PC-3 (cell line): ENCODE measurements around the gene SLC35E2B. TPM values are rescaled to one million over a fixed set of nuclear protein-coding genes. Genes with fewer than 3 reads are reported as not detected.
A peak's percentile ranks its signal among the peaks of the same experiment; 100 is the strongest.

Experiments used
- ATAC-seq: fragments of 200-7000 bp; cut with Tn5 transposase; 2 replicates; pipeline ENCODE4 v1.9.1; 2020; ENCODE audit warnings: mild to moderate bottlenecking, moderate library complexity
- BruUV-seq: library from RNA; stranded (reverse); fragments of 400-500 nt; replicated peaks from 2 replicates; lab custom pipeline; 2021; lab: Mats Ljungman, UMichigan
- CTCF ChIA-PET: fragments of 300-600 bp; sonication (Branson Sonifier 250); formaldehyde crosslinking; loops from one replicate; lab custom pipeline; 2022; ENCODE audit warnings: antibody characterized with exemption; lab: Charles Lee
- POLR2A ChIA-PET: fragments of 300-600 bp; sonication (Branson Sonifier 250); formaldehyde crosslinking; loops from one replicate; lab custom pipeline; 2022; ENCODE audit warnings: antibody characterized with exemption; ENCODE audit not compliant: unreplicated experiment; lab: Charles Lee
- DNase-seq: peaks from one replicate; pipeline ENCODE4 v3.0.0-alpha.2; 2015
- H2AFZ ChIP-seq: fragments of 300-600 bp; sonication (generic); 2 replicates; pipeline ENCODE4 v1.6.0; 2016; ENCODE audit warnings: antibody characterized with exemption, low read length
- H3F3A ChIP-seq: fragments of 300-600 bp; sonication (generic); one replicate; pipeline ENCODE4 v1.6.0; 2017; ENCODE audit warnings: antibody characterized with exemption, low read length, control low read depth, mild to moderate bottlenecking; ENCODE audit not compliant: unreplicated experiment
- H3K27ac ChIP-seq: fragments of 300-600 bp; sonication (generic); 2 replicates; pipeline ENCODE4 v1.5.1; 2016; ENCODE audit warnings: mild to moderate bottlenecking, low read length
- H3K27me3 ChIP-seq: fragments of 300-600 bp; sonication (generic); 2 replicates; pipeline ENCODE4 v1.6.1; 2016; ENCODE audit warnings: low read length, mixed read lengths
- H3K36me3 ChIP-seq: fragments of 300-600 bp; sonication (generic); 2 replicates; pipeline ENCODE4 v1.6.1; 2016; ENCODE audit warnings: low read depth, mixed run types, low read length, mixed read lengths
- H3K4me1 ChIP-seq: fragments of 300-600 bp; sonication (generic); 2 replicates; pipeline ENCODE4 v1.5.1; 2016; ENCODE audit warnings: low read length; ENCODE audit not compliant: insufficient read depth
- H3K4me2 ChIP-seq: fragments of 300-600 bp; sonication (generic); 2 replicates; pipeline ENCODE4 v1.6.0; 2016; ENCODE audit warnings: low read length
- H3K4me3 ChIP-seq: fragments of 300-600 bp; sonication (generic); 2 replicates; pipeline ENCODE4 v1.5.1; 2016; ENCODE audit warnings: mild to moderate bottlenecking, low read length, mixed read lengths
- H3K79me2 ChIP-seq: fragments of 300-600 bp; sonication (generic); 2 replicates; pipeline ENCODE4 v1.6.1; 2017; ENCODE audit warnings: low read length, mixed read lengths
- H3K9ac ChIP-seq: fragments of 300-600 bp; sonication (generic); 2 replicates; pipeline ENCODE4 v1.6.0; 2016; ENCODE audit warnings: mild to moderate bottlenecking, low read length
- H3K9me2 ChIP-seq: fragments of 300-600 bp; sonication (generic); replicated peaks from 2 replicates; pipeline ENCODE4 v1.6.1; 2016; ENCODE audit warnings: mixed run types, low read length, mixed read lengths
- H3K9me3 ChIP-seq: fragments of 300-600 bp; sonication (generic); 2 replicates; pipeline ENCODE4 v1.6.1; 2016; ENCODE audit warnings: low read length, mixed read lengths
- H4K20me1 ChIP-seq: fragments of 300-600 bp; sonication (generic); 2 replicates; pipeline ENCODE4 v1.6.1; 2016; ENCODE audit warnings: low read length, mixed read lengths
- EZH2 ChIP-seq: fragments of 300-600 bp; sonication (generic); IDR thresholded peaks from one replicate; pipeline ENCODE4 v1.6.1; 2017; ENCODE audit warnings: antibody characterized with exemption, mild to moderate bottlenecking, low read length; ENCODE audit not compliant: unreplicated experiment
- EZH2phosphoT487 ChIP-seq: fragments of 300-600 bp; sonication (generic); IDR thresholded peaks from 2 replicates; pipeline ENCODE4 v1.6.1; 2018; ENCODE audit warnings: mild to moderate bottlenecking, antibody characterized with exemption, low read length, borderline replicate concordance
- intact Hi-C: fragments of 100-400 bp; cut with micrococcal nuclease; formaldehyde crosslinking; loops from 2 replicates; pipeline ENCODE4 v1.9.0; 2023
- total RNA-seq: library from RNA; depleted of rRNA; stranded (reverse); fragments of >200 nt; gene quantifications from 2 replicates; pipeline ENCODE4 v1.2.3, GENCODE V29; 2014
- TF ChIP-seq, protein P1 (sequence below): fragments of 300-600 bp; sonication (generic); conservative IDR thresholded peaks from 2 replicates; pipeline ENCODE4 v1.5.1; 2017; ENCODE audit warnings: antibody characterized with exemption, low read depth, mild to moderate bottlenecking, low read length

Gene SLC35E2B
- total RNA-seq, 1 experiment from 2014 or later = 38.1 TPM

DNA sequence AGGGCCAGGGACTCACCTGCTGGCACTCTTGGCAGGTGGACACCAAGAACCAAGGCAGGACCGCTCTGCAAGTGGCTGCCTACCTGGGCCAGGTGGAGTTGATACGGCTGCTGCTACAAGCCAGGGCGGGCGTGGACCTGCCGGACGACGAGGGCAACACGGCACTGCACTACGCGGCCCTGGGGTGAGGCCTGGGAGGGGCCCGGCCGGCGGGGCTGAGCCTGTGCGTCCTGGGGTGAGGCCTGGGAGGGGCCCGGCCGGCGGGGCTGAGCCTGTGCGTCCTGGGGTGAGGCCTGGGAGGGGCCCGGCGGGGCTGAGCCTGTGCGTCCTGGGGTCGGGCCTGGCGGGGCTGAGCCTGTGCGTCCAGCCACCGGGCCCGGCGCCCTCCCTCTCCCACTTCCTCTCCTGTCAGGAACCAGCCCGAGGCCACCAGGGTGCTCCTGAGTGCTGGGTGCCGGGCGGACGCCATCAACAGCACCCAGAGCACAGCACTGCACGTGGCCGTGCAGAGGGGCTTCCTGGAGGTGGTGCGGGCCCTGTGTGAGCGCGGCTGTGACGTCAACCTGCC lies 65.2 kb downstream of the SLC35E2B start:
- POLR2A ChIA-PET = interaction anchor here (0.6 kb wide), 1 partner anchor 131 kb away, joined by 4 read pairs; no protein-coding TSS in a partner anchor
- intact Hi-C loops = no loop called here

DNA sequence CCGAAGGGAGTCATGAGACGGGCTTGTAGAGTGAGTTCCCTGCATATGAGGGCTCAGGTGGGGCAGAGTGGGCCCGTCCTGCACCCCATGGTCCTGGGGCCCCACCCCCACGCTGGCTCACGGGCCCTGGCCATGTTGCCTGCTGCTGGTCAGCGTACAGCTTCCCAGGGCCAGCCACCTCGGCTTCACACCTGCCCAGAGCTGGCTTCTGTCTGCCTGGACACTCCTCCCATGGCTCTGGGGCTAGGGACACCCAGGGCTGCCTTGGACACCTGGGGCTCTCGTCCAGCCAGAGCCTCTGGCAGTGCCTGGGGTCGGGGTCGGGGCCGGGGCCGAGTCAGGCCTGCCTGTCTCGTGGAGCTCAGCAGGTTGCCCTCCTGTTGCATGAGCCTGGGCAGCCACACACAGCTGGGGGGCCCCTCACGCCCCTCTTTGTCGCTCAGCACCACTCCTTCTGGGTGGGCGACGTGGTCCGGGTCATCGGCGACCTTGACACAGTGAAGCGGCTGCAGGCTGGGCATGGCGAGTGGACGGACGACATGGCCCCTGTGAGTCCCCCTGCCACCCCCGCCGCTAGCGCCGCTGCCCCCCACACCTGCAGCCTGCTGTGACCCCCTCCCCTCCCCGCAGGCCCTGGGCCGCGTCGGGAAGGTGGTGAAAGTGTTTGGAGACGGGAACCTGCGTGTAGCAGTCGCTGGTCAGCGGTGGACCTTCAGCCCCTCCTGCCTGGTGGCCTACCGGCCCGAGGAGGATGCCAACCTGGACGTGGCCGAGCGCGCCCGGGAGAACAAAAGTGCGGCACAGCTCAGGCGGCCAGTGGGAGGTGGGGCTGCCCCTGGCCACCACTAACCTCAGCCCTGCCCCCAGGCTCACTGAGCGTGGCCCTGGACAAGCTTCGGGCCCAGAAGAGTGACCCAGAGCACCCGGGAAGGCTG lies 66.1 kb downstream of the SLC35E2B start:
- intact Hi-C loops = no loop called here
- Histone ChIP-seq H3K79me2 (no peaks in the 10 kb centered on the region), H3K4me1 (no peaks in the 10 kb centered on the region), H2AFZ (no peak overlapping the region), H4K20me1 (no peaks in the 10 kb centered on the region; the same call in 1 of the 2 replicates), H3K9ac (no peak overlapping the region), H3K36me3 (no peaks in the 10 kb centered on the region), H3K27ac (no peak overlapping the region), H3K4me3 (no peak overlapping the region), H3K4me2 (no peak overlapping the region), H3K9me2 (no peaks in the 10 kb centered on the region), H3K27me3 (no peaks in the 10 kb centered on the region), H3K9me3 (no peaks in the 10 kb centered on the region), H3F3A (no peaks in the 10 kb centered on the region)
- TF ChIP-seq EZH2phosphoT487 (no peak), EZH2 (no peak)
- TF ChIP-seq, protein P1, sequence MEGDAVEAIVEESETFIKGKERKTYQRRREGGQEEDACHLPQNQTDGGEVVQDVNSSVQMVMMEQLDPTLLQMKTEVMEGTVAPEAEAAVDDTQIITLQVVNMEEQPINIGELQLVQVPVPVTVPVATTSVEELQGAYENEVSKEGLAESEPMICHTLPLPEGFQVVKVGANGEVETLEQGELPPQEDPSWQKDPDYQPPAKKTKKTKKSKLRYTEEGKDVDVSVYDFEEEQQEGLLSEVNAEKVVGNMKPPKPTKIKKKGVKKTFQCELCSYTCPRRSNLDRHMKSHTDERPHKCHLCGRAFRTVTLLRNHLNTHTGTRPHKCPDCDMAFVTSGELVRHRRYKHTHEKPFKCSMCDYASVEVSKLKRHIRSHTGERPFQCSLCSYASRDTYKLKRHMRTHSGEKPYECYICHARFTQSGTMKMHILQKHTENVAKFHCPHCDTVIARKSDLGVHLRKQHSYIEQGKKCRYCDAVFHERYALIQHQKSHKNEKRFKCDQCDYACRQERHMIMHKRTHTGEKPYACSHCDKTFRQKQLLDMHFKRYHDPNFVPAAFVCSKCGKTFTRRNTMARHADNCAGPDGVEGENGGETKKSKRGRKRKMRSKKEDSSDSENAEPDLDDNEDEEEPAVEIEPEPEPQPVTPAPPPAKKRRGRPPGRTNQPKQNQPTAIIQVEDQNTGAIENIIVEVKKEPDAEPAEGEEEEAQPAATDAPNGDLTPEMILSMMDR = no peak
- ChIA-PET POLR2A (no interaction called here), CTCF (no interaction called here)
- no peak for DNase-seq
- no peak for ATAC-seq
- no TSS peak for BruUV-seq

More for the DNA sequence above, 65.2 kb downstream of the SLC35E2B start:
- no peak overlapping the region for H3K9ac ChIP-seq
- no peak for ATAC-seq
- H3K4me2 ChIP-seq = no peak overlapping the region
- no peaks in the 10 kb centered on the region for H3F3A ChIP-seq
- CTCF ChIA-PET = no interaction called here
- H3K4me3 ChIP-seq = no peak overlapping the region
- DNase-seq = no peak
- H4K20me1 ChIP-seq = no peaks in the 10 kb centered on the region; the same call in 1 of the 2 replicates
- no peaks in the 10 kb centered on the region for H3K36me3 ChIP-seq
- H3K27me3 ChIP-seq = no peaks in the 10 kb centered on the region
- no peaks in the 10 kb centered on the region for H3K9me2 ChIP-seq
- TSS peak; percentile 36 for BruUV-seq
- no peak overlapping the region for H2AFZ ChIP-seq
- no peaks in the 10 kb centered on the region for H3K9me3 ChIP-seq
- H3K27ac ChIP-seq = no peak overlapping the region
- TF ChIP-seq, protein P1 = no peak
- TF ChIP-seq EZH2 = no peak
- TF ChIP-seq EZH2phosphoT487 = no peak
- H3K4me1 ChIP-seq = peaks cover 7% of the 10 kb centered on the region; the same call in 1 of the 2 replicates
- no peaks in the 10 kb centered on the region for H3K79me2 ChIP-seq
